NCI-H2227 treated with DMSO at 0.1 percent for 48 hours (cell line): Measurements from ENCODE around the gene HSPBP1.

ENCODE experiments used
- DNase-seq: peaks from one replicate; lab custom pipeline; 2025; lab: John Stamatoyannopoulos, UW

HSPBP1 gene

GRCh38 chr19:55254625-55254977 is 25.3 kb downstream of the HSPBP1 start:
- no peak for DNase-seq

- DNase-seq = no peak
These were observed 25.9 kb downstream of the HSPBP1 start for GRCh38 chr19:55253842-55254624.

- DNase-seq = no peak
These were observed 26.9 kb downstream of the HSPBP1 start for GRCh38 chr19:55252760-55253663.

- DNase-seq = no peak
These were observed 28.4 kb downstream of the HSPBP1 start for GRCh38 chr19:55251341-55252081.

GRCh38 chr19:55250262-55251036 is 29.5 kb downstream of the HSPBP1 start:
- no peak for DNase-seq

GRCh38 chr19:55249841-55250240 is 30.1 kb downstream of the HSPBP1 start:
- no peak for DNase-seq

GRCh38 chr19:55248704-55249103 is 31.2 kb downstream of the HSPBP1 start:
- no peak for DNase-seq

- DNase-seq = no peak
These were observed 31.7 kb downstream of the HSPBP1 start for GRCh38 chr19:55248166-55248675.

GRCh38 chr19:55247621-55248099 is 32.2 kb downstream of the HSPBP1 start:
- no peak for DNase-seq

GRCh38 chr19:55246462-55247451 is 33.2 kb downstream of the HSPBP1 start:
- no peak for DNase-seq

GRCh38 chr19:55245236-55245904 is 34.5 kb downstream of the HSPBP1 start:
- no peak for DNase-seq

- DNase-seq = no peak
These were observed 35.8 kb downstream of the HSPBP1 start for GRCh38 chr19:55244004-55244680.

- DNase-seq = no peak
These were observed 37.4 kb downstream of the HSPBP1 start for GRCh38 chr19:55242517-55242916.

- DNase-seq = no peak
These were observed 37.9 kb downstream of the HSPBP1 start for GRCh38 chr19:55241935-55242464.

GRCh38 chr19:55241143-55241934 is 38.6 kb downstream of the HSPBP1 start:
- no peak for DNase-seq

- no peak for DNase-seq
These were observed 39.2 kb downstream of the HSPBP1 start for GRCh38 chr19:55240713-55241020.

- DNase-seq = no peak
These were observed 40.9 kb downstream of the HSPBP1 start for GRCh38 chr19:55239004-55239403.

- no peak for DNase-seq
These were observed 41.9 kb downstream of the HSPBP1 start for GRCh38 chr19:55238030-55238429.
